SH-SY5Y (cell line): Measurements from ENCODE around the gene PLEKHA5.

Experiments
- GATA2 ChIP-seq: IDR thresholded peaks from 2 replicates; pipeline ENCODE4 v1.6.1; 2011; ENCODE audit warnings: mild to moderate bottlenecking, low read depth, low read length
- GATA3 ChIP-seq: IDR thresholded peaks from 2 replicates; pipeline ENCODE4 v1.6.1; 2011; ENCODE audit warnings: low read depth, mild to moderate bottlenecking, low read length, moderate library complexity

DNA sequence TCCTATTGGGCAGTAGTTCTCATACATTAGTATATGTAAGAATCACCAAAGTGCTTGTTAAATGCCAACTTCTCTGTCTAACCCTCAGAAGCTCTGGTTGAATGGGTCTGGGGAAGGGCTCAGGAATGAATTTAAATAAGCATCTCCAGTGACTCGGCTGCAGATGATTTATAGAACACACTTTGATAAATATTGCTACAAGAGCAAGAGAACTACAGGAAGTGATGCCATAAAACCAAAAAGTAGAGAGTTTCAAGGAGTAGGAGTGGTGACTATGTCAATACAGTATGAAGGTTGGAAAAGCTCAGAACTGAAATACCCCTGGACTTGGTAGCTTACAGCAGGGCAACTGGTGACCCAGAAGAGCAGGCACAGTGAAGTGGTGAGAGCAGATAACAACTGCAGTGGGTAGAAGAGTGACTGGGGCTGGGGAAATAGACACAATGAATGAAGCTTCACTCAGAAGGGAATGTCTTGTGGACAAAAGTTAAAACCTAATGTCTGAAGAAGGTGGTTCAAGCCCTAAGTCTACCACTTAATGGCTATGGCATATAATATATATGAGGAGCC is 8.0 kb upstream of the PLEKHA5 start:
- TF ChIP-seq GATA2 (no peak), GATA3 (no peak)
